Gastrocnemius medialis (tissue), 4 donors: ENCODE measurements around the gene EFCAB11. TPM values are rescaled to one million over a fixed set of nuclear protein-coding genes. Genes with fewer than 3 reads are reported as not detected.

ENCODE experiments used
- ATAC-seq, 2 donors: fragments of 150-250 bp; one replicate each; pipeline ENCODE4 v1.9.1; 2016
- DNase-seq, 2 donors: peaks; one replicate each; pipeline ENCODE4 v3.0.0-alpha.2; 2019
- H3K27ac ChIP-seq, 4 donors: fragments of 200-600 bp; sonication (generic); 1 replicate in 1 of 4; 2 replicates in 3 of 4; pipeline ENCODE4 v1.5.1; 2016 to 2018; ENCODE audit warnings: mild to moderate bottlenecking in 2 of 4, moderate library complexity in 1 of 4
- H3K27me3 ChIP-seq, 3 donors: fragments of 200-600 bp; sonication (generic) in 2 of 3; 1 replicate in 1 of 3; 2 replicates in 2 of 3; pipeline versions ENCODE4 v1.5.1 to v1.6.0; 2016 to 2019; ENCODE audit warnings: mild to moderate bottlenecking in 1 of 3, moderate library complexity in 1 of 3
- H3K36me3 ChIP-seq, 2 donors: fragments of 200-600 bp; sonication (generic) in 1 of 2; one replicate each; pipeline ENCODE4 v1.5.1; 2017 to 2018
- H3K4me1 ChIP-seq, 2 donors: fragments of 200-600 bp; sonication (generic) in 1 of 2; one replicate each; pipeline ENCODE4 v1.5.1; 2016 to 2017; ENCODE audit warnings: mild to moderate bottlenecking in 2 of 2
- H3K4me3 ChIP-seq, 4 donors: fragments of 200-600 bp; sonication (generic) in 3 of 4; 1 replicate in 1 of 4; 2 replicates in 3 of 4; pipeline ENCODE4 v1.5.1; 2016 to 2019; ENCODE audit warnings: mild to moderate bottlenecking in 2 of 4
- H3K9me3 ChIP-seq, 3 donors: fragments of 200-600 bp; sonication (generic) in 2 of 3; 1 replicate in 1 of 3; 2 replicates in 2 of 3; pipeline ENCODE4 v1.5.1; 2016 to 2019
- CTCF ChIP-seq, 5 experiments: fragments of 450-650 bp in 3 of 5; fragments of 200-600 bp in 2 of 5; sonication (generic) in 2 of 5; IDR thresholded peaks in 4 of 5; conservative IDR thresholded peaks in 1 of 5; 1 replicate in 4 of 5; 2 replicates in 1 of 5; pipeline ENCODE4 v1.5.1; 2016 to 2019; ENCODE audit warnings: antibody characterized with exemption in 5 of 5, mild to moderate bottlenecking in 3 of 5, moderate library complexity in 3 of 5
- POLR2A ChIP-seq, 2 donors: fragments of 450-650 bp; IDR thresholded peaks; one replicate each; pipeline ENCODE4 v1.6.1; 2017; ENCODE audit warnings: antibody characterized with exemption in 2 of 2, mild to moderate bottlenecking in 2 of 2, moderate library complexity in 2 of 2
- in situ Hi-C, 4 donors: fragments of 200-750 bp; cut with MboI; loops; one replicate each; pipeline versions ENCODE4 v1.15.0 to v1.8.0; 2017; ENCODE audit warnings: low sequenced_read_pairs in 4 of 4
- intact Hi-C: fragments of 100-400 bp; cut with DNase I; formaldehyde crosslinking; loops from one replicate; pipeline ENCODE4 v1.15.1; 2023; ENCODE audit warnings: low total_unique reads
- total RNA-seq, 4 donors: library from RNA; depleted of rRNA; stranded (reverse); fragments of >200 nt; gene quantifications; one replicate each; pipeline versions ENCODE4 v1.1.0 to v1.2.3, GENCODE V29; 2016

Gene EFCAB11
- total RNA-seq, 4 donors from 2014 or later, result 0.69 to 1.6 (median 1.6) TPM

GRCh38 chr14:89853936-89854693 lies 100.4 kb downstream of the EFCAB11 start:
- no peak overlapping the region for H3K4me3 ChIP-seq
- H3K27ac ChIP-seq, result no peak overlapping the region
- intact Hi-C loops, result no loop called here
- H3K36me3 ChIP-seq, result no peaks in the 10 kb centered on the region
- no peaks in the 10 kb centered on the region for H3K9me3 ChIP-seq
- DNase-seq (no peak), ATAC-seq (no peak)
- no peaks in the 10 kb centered on the region for H3K4me1 ChIP-seq
- no peak for TF ChIP-seq CTCF (IDR thresholded peaks at IDR 0.05 in 4 of 5, conservative IDR thresholded peaks at IDR 0.05 in 1 of 5)
- TF ChIP-seq POLR2A (IDR thresholded peaks at IDR 0.05), result no peak
- in situ Hi-C loops, result no loop called here
- H3K27me3 ChIP-seq, result no peaks in the 10 kb centered on the region

- no peaks in the 10 kb centered on the region for H3K4me1 ChIP-seq
- no peaks in the 10 kb centered on the region for H3K36me3 ChIP-seq
- in situ Hi-C loops (no loop called here), intact Hi-C loops (no loop called here)
- no peak overlapping the region for H3K27ac ChIP-seq
- H3K4me3 ChIP-seq, result no peak overlapping the region
- DNase-seq (no peak), ATAC-seq (no peak)
- TF ChIP-seq POLR2A (IDR thresholded peaks at IDR 0.05), result no peak
- TF ChIP-seq CTCF (IDR thresholded peaks at IDR 0.05 in 4 of 5, conservative IDR thresholded peaks at IDR 0.05 in 1 of 5), result no peak
- H3K9me3 ChIP-seq, result no peaks in the 10 kb centered on the region
- H3K27me3 ChIP-seq, result no peaks in the 10 kb centered on the region
Observed at GRCh38 chr14:89851106-89851505, 103.4 kb downstream of the EFCAB11 start.

GRCh38 chr14:89849931-89850330 lies 104.6 kb downstream of the EFCAB11 start:
- Histone ChIP-seq H3K27me3 (no peaks in the 10 kb centered on the region), H3K9me3 (no peaks in the 10 kb centered on the region), H3K36me3 (no peaks in the 10 kb centered on the region), H3K4me1 (no peaks in the 10 kb centered on the region), H3K4me3 (no peak overlapping the region), H3K27ac (no peak overlapping the region)
- intact Hi-C loops (no loop called here), in situ Hi-C loops (no loop called here)
- TF ChIP-seq CTCF (IDR thresholded peaks at IDR 0.05 in 4 of 5, conservative IDR thresholded peaks at IDR 0.05 in 1 of 5) (no peak), POLR2A (IDR thresholded peaks at IDR 0.05) (no peak)
- no peak for ATAC-seq
- no peak for DNase-seq

- DNase-seq, result no peak
- H3K36me3 ChIP-seq, result no peaks in the 10 kb centered on the region
- no peak overlapping the region for H3K4me3 ChIP-seq
- intact Hi-C loops (no loop called here), in situ Hi-C loops (no loop called here)
- H3K9me3 ChIP-seq, result no peaks in the 10 kb centered on the region
- no peak for ATAC-seq
- H3K27me3 ChIP-seq, result no peaks in the 10 kb centered on the region
- no peak overlapping the region for H3K27ac ChIP-seq
- TF ChIP-seq POLR2A (IDR thresholded peaks at IDR 0.05) (no peak), CTCF (IDR thresholded peaks at IDR 0.05 in 4 of 5, conservative IDR thresholded peaks at IDR 0.05 in 1 of 5) (peak in 3 of 5 experiments; percentile 16 to 22 (median 20))
- no peaks in the 10 kb centered on the region for H3K4me1 ChIP-seq
Observed at GRCh38 chr14:89848165-89848564, 106.4 kb downstream of the EFCAB11 start.

- no peaks in the 10 kb centered on the region for H3K36me3 ChIP-seq
- intact Hi-C loops (no loop called here), in situ Hi-C loops (no loop called here)
- H3K9me3 ChIP-seq, result no peaks in the 10 kb centered on the region
- H3K4me1 ChIP-seq, result no peaks in the 10 kb centered on the region
- H3K27ac ChIP-seq, result no peak overlapping the region
- H3K27me3 ChIP-seq, result no peaks in the 10 kb centered on the region
- no peak overlapping the region for H3K4me3 ChIP-seq
- DNase-seq, result no peak
- TF ChIP-seq POLR2A (IDR thresholded peaks at IDR 0.05), result no peak
- TF ChIP-seq CTCF (IDR thresholded peaks at IDR 0.05 in 4 of 5, conservative IDR thresholded peaks at IDR 0.05 in 1 of 5), result no peak
- ATAC-seq, result no peak
Observed at GRCh38 chr14:89845346-89845745, 109.2 kb downstream of the EFCAB11 start.
